NCI-H2107 treated with DMSO at 0.1 percent for 48 hours (cell line): ENCODE data around the gene COQ8B.

ENCODE experiments used
- DNase-seq: peaks from one replicate; lab custom pipeline; 2025; ENCODE audit not compliant: unreplicated experiment; lab: John Stamatoyannopoulos, UW

The COQ8B gene

DNA sequence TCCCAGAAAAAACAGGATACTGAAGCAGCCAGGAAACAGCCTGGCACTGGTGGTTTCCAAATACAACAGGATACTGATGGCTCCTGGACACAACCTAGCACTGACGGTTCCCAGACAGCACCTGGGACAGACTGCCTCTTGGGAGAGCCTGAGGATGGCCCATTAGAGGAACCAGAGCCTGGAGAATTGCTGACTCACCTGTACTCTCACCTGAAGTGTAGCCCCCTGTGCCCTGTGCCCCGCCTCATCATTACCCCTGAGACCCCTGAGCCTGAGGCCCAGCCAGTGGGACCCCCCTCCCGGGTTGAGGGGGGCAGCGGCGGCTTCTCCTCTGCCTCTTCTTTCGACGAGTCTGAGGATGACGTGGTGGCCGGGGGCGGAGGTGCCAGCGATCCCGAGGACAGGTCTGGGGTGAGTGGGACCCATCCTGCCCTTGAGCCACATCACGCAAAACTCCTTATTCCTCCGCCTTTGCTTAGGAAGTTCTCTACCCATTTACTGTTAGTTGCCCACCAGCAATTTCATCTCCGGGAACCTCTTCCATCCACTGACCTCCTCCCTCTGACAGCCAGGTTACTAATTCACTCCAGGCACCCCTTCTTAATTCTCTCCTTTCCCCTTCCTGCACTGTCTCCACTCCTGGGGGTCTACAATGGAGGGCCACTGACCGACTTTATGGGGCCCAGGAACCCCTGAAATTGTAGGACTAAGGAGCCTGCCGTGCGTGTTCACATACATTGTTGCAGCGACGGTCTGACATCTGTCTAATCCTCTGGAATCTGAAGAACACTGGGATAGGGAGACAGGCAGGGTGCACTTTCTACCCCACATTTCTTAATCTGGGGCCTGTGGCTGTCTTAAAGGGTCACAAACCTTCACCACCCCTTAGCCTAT is 1.4 kb upstream of the COQ8B start:
- no peak for DNase-seq

DNA sequence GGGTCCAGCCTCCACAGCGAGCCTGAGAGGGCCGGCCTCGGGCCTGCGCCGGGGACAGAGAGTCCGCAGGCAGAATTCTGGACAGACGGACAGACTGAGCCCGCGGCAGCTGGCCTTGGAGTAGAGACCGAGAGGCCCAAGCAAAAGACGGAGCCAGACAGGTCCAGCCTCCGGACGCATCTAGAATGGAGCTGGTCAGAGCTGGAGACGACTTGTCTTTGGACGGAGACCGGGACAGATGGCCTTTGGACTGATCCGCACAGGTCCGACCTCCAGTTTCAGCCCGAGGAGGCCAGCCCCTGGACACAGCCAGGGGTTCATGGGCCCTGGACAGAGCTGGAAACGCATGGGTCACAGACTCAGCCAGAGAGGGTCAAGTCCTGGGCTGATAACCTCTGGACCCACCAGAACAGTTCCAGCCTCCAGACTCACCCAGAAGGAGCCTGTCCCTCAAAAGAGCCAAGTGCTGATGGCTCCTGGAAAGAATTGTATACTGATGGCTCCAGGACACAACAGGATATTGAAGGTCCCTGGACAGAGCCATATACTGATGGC is 716 bp upstream of the COQ8B start:
- DNase-seq: no peak

DNA sequence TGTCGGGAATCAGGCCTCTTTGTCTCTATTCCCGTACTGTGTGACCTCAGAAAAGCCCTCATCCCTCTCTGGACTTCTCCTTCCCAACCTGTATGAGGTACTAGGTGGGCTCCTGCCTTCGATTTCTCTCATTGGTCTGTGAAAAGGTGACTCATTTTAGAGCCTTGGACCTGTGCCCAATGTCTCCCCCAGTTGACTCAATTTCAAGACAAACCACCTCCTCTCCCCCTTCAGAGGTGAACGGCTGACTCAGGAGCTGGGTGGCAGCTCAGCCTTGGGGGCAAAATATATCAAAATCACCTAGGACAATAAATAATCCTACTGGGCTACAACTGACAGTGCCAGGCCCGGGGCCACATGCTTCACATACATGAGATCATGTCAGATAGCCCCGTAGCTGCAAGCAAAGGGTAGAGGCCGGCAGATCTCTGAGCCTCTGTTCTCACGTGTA is 630 bp downstream of the COQ8B start:
- DNase-seq: no peak

DNA sequence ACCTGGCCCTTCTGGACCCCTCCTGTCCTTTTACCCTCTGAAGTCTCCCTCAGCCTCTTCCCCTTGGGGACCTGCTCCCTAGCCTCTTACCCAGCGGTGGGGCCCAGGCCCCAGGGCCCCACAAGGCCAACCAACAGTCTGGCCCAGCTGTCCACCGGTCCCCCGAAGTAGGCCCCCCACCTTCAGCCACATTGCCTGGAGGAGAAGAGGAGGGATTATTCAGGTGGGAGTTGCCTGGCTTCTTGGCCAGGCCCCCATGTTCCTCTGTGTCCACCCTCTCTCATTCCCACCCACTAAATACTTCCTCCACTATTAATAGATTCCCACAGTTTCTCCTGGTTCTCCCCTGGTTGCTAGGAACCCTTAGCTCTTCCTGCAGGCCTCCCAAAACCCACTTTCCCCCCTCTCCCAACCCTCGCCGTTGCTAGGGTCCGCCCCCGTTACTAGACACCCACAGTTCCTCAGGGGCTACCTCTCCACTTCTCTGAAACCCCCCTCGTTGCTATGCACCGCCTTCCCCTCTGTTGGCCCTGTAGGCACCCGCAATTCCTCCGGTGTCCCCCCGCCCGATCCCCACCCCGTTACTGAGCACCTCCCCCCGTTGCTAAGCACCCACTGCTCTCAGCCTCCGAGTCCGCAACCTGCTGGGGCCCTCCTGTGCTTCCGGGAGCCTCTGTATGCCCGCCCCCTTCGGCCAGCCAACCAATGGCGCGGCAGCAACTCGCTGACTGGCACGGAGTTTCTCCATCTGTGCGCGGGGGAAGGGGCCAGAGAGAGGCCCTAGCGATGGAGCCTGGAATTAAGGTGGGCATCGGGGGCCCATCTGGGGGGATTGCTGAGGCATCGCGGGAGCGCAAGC is 2.0 kb downstream of the COQ8B start:
- peak; percentile 74 for DNase-seq

DNA sequence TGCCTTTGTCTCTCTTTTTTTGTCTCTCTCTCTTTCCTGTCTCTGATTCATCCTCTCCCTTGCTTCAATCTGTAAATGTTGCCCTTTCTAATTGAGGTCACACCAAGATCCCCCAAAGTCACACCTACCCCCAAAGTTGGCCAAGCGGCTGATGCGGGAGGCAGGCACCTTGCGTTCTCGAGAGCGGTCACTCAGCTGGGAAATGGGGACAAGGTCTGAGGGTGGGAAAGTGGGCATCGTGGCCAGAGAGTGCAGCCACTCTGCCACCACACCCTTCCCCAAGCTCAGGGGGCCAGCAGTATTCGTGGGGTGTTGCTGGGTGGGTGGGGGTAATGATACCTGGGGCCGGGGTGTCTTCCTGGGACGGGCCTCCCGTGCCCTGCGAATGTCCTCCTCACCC is 2.7 kb downstream of the COQ8B start:
- DNase-seq: no peak

GRCh38 chr19:40709817-40710216 is 6.9 kb downstream of the COQ8B start:
- no peak for DNase-seq

GRCh38 chr19:40707615-40708014 is 9.1 kb downstream of the COQ8B start:
- no peak for DNase-seq

DNA sequence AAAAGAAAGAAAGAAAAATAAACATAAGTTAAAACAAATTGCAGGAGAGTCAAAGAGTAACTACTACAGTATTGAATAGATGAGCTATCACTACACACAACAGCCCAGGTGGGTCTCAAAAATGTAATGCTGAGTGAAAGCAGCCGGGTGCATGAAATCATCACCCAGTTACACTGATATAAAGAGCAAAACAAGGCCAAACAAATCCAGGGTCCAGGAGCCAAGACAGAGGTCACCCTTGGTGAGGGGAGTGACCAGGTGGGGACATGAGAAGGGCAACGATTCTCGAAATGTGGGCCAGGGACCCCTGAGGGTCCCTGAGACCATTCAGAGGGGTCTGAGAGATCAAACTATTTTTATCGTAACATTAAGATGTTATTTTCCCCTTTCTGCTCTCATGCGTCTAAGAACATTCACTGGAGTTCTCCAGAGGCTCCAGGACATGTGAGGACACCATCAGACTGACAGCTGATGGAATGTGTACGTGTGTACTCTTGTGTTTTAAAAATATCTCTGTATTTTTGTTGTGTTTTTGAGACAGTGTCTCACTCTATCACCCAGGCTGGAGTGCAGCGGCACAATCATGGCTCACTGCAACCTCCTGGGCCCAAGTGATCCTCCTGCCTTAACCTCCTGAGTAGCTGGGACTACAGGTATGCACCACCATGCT is 10.6 kb downstream of the COQ8B start:
- no peak for DNase-seq

GRCh38 chr19:40705362-40705651 is 11.4 kb downstream of the COQ8B start:
- no peak for DNase-seq

DNA sequence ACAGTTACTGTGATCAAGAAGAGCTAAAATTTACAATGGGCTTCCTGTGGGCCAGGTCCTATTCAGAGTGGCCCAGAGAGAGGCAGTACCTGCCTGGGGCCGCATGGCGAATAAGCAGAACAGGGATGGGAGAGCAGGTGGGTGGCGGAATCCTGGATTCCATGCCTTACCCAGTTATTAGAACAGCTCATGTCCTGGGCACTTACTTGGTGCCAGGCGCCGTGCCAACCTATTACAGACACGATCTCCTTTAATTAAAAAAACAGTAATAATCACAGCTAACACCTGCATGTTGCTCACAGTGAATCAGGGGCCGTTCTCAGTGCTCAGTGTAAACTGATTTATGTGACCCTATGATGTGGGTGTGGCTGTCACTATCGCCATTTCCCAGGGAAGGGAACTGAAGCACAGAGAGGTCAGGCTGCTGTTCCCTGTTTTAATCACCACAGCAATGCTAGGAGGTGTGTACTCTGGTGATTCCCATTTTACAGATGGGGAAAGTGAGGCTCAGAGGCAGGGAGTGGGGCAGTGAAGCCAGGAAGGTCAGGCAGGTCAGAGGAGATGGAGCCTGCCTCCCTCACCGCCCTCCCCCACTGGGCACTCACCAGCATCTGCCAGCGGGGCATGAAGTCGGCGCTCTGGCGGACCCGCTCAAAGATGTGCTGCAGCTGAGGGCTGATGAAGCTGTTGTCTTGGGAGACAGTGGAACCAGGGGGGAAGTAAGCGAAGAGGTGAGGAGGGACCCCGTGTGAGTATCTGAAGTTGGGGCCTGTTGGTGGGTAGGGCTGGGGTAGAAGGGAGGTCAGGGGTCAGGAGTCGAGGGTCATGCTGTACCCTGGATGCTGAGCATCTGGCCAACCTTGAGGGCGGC is 12.0 kb downstream of the COQ8B start:
- DNase-seq: no peak

- DNase-seq: no peak
Observed at GRCh38 chr19:40703029-40703755, 13.5 kb downstream of the COQ8B start.

- peak; percentile 37 for DNase-seq
Observed at GRCh38 chr19:40702337-40703012, 14.2 kb downstream of the COQ8B start.

DNA sequence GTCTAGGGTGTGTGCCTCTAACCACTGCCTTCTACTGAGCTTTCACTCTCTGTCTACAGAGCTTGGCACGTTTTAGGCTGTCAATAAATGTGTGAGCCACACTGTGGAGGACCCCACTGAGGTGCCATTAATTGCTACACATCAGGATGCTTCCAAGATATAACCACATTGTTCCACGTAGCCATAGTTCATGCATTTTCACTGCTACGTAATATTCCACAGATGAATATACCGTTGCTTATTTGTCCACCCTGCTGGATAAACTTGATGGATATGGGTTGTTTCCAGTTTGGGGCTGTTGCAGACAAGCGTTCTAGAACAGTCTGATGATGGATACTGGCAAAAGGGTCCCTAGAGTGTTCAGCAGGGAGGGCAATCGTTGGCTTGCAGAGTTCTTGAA is 14.9 kb downstream of the COQ8B start:
- DNase-seq: no peak

GRCh38 chr19:40700083-40700482 is 16.6 kb downstream of the COQ8B start:
- no peak for DNase-seq

DNA sequence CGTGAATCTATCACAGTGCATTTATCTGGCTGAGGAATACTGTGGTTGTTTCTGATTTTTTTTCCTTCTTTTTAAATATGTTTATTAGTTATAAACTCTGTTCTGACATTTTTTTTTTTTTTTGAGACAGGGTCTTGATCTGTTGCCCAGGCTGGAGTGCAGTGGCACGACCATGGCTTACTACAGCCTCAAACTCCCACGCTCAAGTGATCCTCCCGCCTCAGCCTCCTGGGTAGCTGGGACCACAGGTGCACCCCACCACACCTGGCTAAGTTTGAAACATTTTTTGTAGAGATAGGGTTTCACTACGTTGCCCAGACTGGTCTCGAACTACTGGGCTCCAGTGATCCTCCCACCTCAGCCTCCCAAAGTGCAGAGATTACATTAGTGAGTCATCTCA is 19.7 kb downstream of the COQ8B start:
- no peak for DNase-seq

DNA sequence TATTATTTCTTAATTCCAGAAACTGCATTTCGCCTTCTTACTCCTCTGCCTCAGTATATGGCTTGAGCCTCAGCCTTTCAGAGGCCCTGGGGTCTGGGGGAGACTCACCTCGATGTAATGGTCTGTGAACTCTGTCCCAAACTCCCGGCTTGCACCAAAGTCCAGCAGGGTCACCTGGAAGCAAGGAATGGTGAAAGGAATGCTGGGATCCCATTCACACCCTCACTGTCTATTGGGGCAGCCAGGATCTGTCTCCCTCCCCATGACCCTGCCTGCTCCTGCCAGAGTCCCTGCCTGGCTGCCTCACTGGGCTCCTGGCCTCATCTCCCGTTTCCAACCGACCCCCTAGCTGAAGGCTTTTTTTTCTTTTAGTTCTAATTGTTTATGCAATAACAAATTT is 20.8 kb downstream of the COQ8B start:
- DNase-seq: no peak

- DNase-seq: no peak
Observed at GRCh38 chr19:40693896-40694295, 22.8 kb downstream of the COQ8B start.

GRCh38 chr19:40693150-40693788 is 23.4 kb downstream of the COQ8B start:
- no peak for DNase-seq

DNA sequence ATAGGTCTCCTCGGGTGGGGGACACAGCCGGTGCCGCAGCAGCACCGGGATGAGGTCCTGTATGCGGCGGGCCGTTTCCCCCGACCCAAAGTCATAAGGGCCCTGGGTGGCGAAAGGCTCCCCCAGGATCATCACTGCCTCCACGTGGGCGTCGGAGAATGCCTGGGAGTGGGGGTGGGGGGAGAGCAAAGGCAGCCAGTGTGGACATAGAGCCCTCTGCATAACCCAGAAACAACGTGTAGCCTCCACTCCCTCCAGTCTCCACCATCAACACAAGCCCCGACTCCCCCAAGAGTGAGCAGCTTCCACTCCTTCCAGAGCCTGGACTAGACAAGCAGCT is 24.5 kb downstream of the COQ8B start:
- no peak for DNase-seq
